Measurements from ENCODE around the gene MMP27. TPM values are rescaled to one million over a fixed set of nuclear protein-coding genes. Genes with fewer than 3 reads are reported as not detected.

MMP27 gene
- total RNA-seq, 2 experiments from 2014 or later = not detected

GRCh38 chr11:102727890-102728289 lies 22.3 kb upstream of the MMP27 start:
- no peaks in the 10 kb centered on the region for H3K4me1 ChIP-seq (ENCODE audit: insufficient read depth, low read length)
- ATAC-seq (ENCODE audit: poor library complexity) (no peak), DNase-seq (peak in 2 of 14 experiments; percentile 25 to 46)
- Mint-ChIP-seq H3K9me3 (no peaks in the 10 kb centered on the region), H3K27me3 (no peaks in the 10 kb centered on the region), H3K36me3 (ENCODE audit: low read depth) (no peaks in the 10 kb centered on the region), H3K4me1 (ENCODE audit: low read depth) (no peaks in the 10 kb centered on the region), H3K4me3 (no peak overlapping the region), H3K27ac (no peak overlapping the region)
- H3K36me3 ChIP-seq (ENCODE audit: insufficient read depth, low read length) = no peaks in the 10 kb centered on the region
- ChIA-PET CTCF (interaction anchor here (1.5 kb wide), 1 partner anchor 9 kb away, joined by 3 read pairs; no protein-coding TSS in a partner anchor), POLR2A (no interaction called here)
- intact Hi-C loops (cut with DNase I, micrococcal nuclease) = no loop called here
- H3K27me3 ChIP-seq (ENCODE audit: control insufficient read depth in 1 of 2, insufficient read depth in 2 of 2, low read length in 2 of 2) = peaks cover 0 to 4% of the 10 kb centered on the region in 2 experiments
- no peaks in the 10 kb centered on the region for H3K9me3 ChIP-seq (ENCODE audit: control insufficient read depth in 1 of 2, insufficient read depth in 1 of 2, low read length in 2 of 2)
- no peak for TF ChIP-seq CTCF (IDR thresholded peaks at IDR 0.05)
- H3K4me3 ChIP-seq (ENCODE audit: low read length) = no peak overlapping the region
- no peak overlapping the region for H3K27ac ChIP-seq (ENCODE audit: low read depth in 1 of 2, low read length in 2 of 2)

- CTCF ChIA-PET = no interaction called here
Measured at GRCh38 chr11:102724904-102725500, 19.4 kb upstream of the MMP27 start, which contains the start of gene MMP8. TSS of gene MMP8 (minus strand) at chr11:102724954. CDS start at chr11:102724855, 99 bp downstream.

GRCh38 chr11:102722821-102723220 lies 17.3 kb upstream of the MMP27 start:
- no peak overlapping the region for H3K4me3 ChIP-seq (ENCODE audit: low read length)
- Mint-ChIP-seq H3K4me3 (no peak overlapping the region), H3K9me3 (no peaks in the 10 kb centered on the region), H3K27ac (no peak overlapping the region), H3K4me1 (ENCODE audit: low read depth) (no peaks in the 10 kb centered on the region), H3K27me3 (peaks cover 10% of the 10 kb centered on the region), H3K36me3 (ENCODE audit: low read depth) (no peaks in the 10 kb centered on the region)
- DNase-seq (peak in 2 of 14 experiments; percentile 10 to 22), ATAC-seq (ENCODE audit: poor library complexity) (no peak)
- no peak for TF ChIP-seq CTCF (IDR thresholded peaks at IDR 0.05)
- CTCF ChIA-PET = no interaction called here
- intact Hi-C loops (cut with DNase I, micrococcal nuclease) = no loop called here
- H3K27me3 ChIP-seq (ENCODE audit: control insufficient read depth in 1 of 2, insufficient read depth in 2 of 2, low read length in 2 of 2) = peaks cover 0 to 4% of the 10 kb centered on the region in 2 experiments
- POLR2A ChIA-PET = no interaction called here
- no peaks in the 10 kb centered on the region for H3K9me3 ChIP-seq (ENCODE audit: control insufficient read depth in 1 of 2, insufficient read depth in 1 of 2, low read length in 2 of 2)
- no peaks in the 10 kb centered on the region for H3K36me3 ChIP-seq (ENCODE audit: insufficient read depth, low read length)
- H3K27ac ChIP-seq (ENCODE audit: low read depth in 1 of 2, low read length in 2 of 2) = no peak overlapping the region
- no peaks in the 10 kb centered on the region for H3K4me1 ChIP-seq (ENCODE audit: insufficient read depth, low read length)

More at GRCh38 chr11:102724904-102725500, 19.4 kb upstream of the MMP27 start, which contains the start of gene MMP8:
- TF ChIP-seq CTCF (IDR thresholded peaks at IDR 0.05) = no peak
- H3K27ac ChIP-seq (ENCODE audit: low read depth in 1 of 2, low read length in 2 of 2) = no peak within 1 kb of the TSS
- H3K27me3 Mint-ChIP-seq = peaks cover under 1% of the 10 kb centered on the region
- H3K36me3 ChIP-seq (ENCODE audit: insufficient read depth, low read length) = no peaks in the 10 kb centered on the region
- no peak within 1 kb of the TSS for H3K4me3 Mint-ChIP-seq
- no peaks in the 10 kb centered on the region for H3K9me3 Mint-ChIP-seq
- H3K4me1 Mint-ChIP-seq (ENCODE audit: low read depth) = no peaks in the 10 kb centered on the region
- H3K27ac Mint-ChIP-seq = no peak within 1 kb of the TSS
- intact Hi-C loops (cut with DNase I, micrococcal nuclease) = no loop called here
- DNase-seq (no peak), ATAC-seq (ENCODE audit: poor library complexity) (no peak)
- no peak within 1 kb of the TSS for H3K4me3 ChIP-seq (ENCODE audit: low read length)
- POLR2A ChIA-PET = no interaction called here
- H3K9me3 ChIP-seq (ENCODE audit: control insufficient read depth in 1 of 2, insufficient read depth in 1 of 2, low read length in 2 of 2) = no peaks in the 10 kb centered on the region
- peaks cover 0 to 4% of the 10 kb centered on the region in 2 experiments for H3K27me3 ChIP-seq (ENCODE audit: control insufficient read depth in 1 of 2, insufficient read depth in 2 of 2, low read length in 2 of 2)
- no peaks in the 10 kb centered on the region for H3K36me3 Mint-ChIP-seq (ENCODE audit: low read depth)
- H3K4me1 ChIP-seq (ENCODE audit: insufficient read depth, low read length) = no peaks in the 10 kb centered on the region
